Adipocyte (in vitro differentiated cells): ENCODE data around the gene DNAJC16.

Experiments used
- DNase-seq: peaks from one replicate; pipeline ENCODE4 v3.0.0-alpha.2; 2015; ENCODE audit warnings: low read depth
- H3K27me3 ChIP-seq: replicated peaks from 2 replicates; pipeline ENCODE4 v1.7.0; 2013; ENCODE audit warnings: mild to moderate bottlenecking, low read length, moderate library complexity; ENCODE audit not compliant: control insufficient read depth, insufficient read depth
- H3K36me3 ChIP-seq: 2 replicates; pipeline ENCODE4 v1.7.0; 2013; ENCODE audit warnings: low read length, mild to moderate bottlenecking, moderate library complexity; ENCODE audit not compliant: control insufficient read depth, insufficient read depth, severe bottlenecking
- H3K4me1 ChIP-seq: 2 replicates; pipeline ENCODE4 v1.7.0; 2013; ENCODE audit warnings: mild to moderate bottlenecking, low read length, moderate library complexity; ENCODE audit not compliant: control insufficient read depth, insufficient read depth
- H3K4me3 ChIP-seq: 2 replicates; pipeline ENCODE4 v1.7.0; 2013; ENCODE audit warnings: mild to moderate bottlenecking, low read length, moderate library complexity
- H3K9ac ChIP-seq: 2 replicates; pipeline ENCODE4 v1.7.0; 2013; ENCODE audit warnings: mild to moderate bottlenecking, low read length, moderate library complexity
- H3K9me3 ChIP-seq: 2 replicates; pipeline ENCODE4 v1.7.0; 2013; ENCODE audit warnings: mild to moderate bottlenecking, low read length, moderate library complexity; ENCODE audit not compliant: control insufficient read depth

DNAJC16 gene

GRCh38 chr1:15523104-15524020 lies 3.3 kb upstream of the DNAJC16 start:
- peak overlapping the region; percentile 88 for H3K4me3 ChIP-seq
- no peaks in the 10 kb centered on the region for H3K9me3 ChIP-seq
- DNase-seq, result peak; percentile 83
- H3K27me3 ChIP-seq, result no peaks in the 10 kb centered on the region
- peak overlapping the region; percentile 85 for H3K9ac ChIP-seq
- H3K36me3 ChIP-seq, result no peaks in the 10 kb centered on the region
- peaks cover 29% of the 10 kb centered on the region for H3K4me1 ChIP-seq

DNA sequence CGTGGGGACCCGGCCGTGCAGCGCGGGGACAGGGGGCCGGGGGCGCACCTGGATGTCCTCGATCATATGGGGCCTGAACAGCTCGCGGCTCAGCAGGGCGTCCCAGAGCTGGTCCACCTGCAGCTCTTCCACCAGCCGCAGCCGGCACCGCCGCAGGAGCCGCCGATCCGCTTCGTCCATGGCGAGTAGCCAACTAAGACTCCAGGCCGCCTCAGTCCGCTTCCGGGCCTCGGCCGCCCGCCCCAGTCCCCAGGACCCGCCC lies 2.7 kb upstream of the DNAJC16 start, which contains the start of gene CASP9:
Gene CASP9 (minus strand): TSS at position 195 of the 262 bp plus-strand sequence. CDS start 15 bp downstream, at position 180.
- no peaks in the 10 kb centered on the region for H3K27me3 ChIP-seq
- peak within 1 kb of the TSS; percentile 88 for H3K4me3 ChIP-seq
- no peaks in the 10 kb centered on the region for H3K36me3 ChIP-seq
- DNase-seq, result no peak
- peak within 1 kb of the TSS; percentile 85 for H3K9ac ChIP-seq
- no peaks in the 10 kb centered on the region for H3K9me3 ChIP-seq
- peaks cover 29% of the 10 kb centered on the region for H3K4me1 ChIP-seq

GRCh38 chr1:15524283-15525049 lies 2.2 kb upstream of the DNAJC16 start:
- peak; percentile 100 for DNase-seq
- peaks cover 29% of the 10 kb centered on the region for H3K4me1 ChIP-seq
- peak overlapping the region; percentile 80 for H3K4me3 ChIP-seq
- peak overlapping the region; percentile 78 for H3K9ac ChIP-seq
- H3K36me3 ChIP-seq, result no peaks in the 10 kb centered on the region
- H3K27me3 ChIP-seq, result no peaks in the 10 kb centered on the region
- no peaks in the 10 kb centered on the region for H3K9me3 ChIP-seq

DNA sequence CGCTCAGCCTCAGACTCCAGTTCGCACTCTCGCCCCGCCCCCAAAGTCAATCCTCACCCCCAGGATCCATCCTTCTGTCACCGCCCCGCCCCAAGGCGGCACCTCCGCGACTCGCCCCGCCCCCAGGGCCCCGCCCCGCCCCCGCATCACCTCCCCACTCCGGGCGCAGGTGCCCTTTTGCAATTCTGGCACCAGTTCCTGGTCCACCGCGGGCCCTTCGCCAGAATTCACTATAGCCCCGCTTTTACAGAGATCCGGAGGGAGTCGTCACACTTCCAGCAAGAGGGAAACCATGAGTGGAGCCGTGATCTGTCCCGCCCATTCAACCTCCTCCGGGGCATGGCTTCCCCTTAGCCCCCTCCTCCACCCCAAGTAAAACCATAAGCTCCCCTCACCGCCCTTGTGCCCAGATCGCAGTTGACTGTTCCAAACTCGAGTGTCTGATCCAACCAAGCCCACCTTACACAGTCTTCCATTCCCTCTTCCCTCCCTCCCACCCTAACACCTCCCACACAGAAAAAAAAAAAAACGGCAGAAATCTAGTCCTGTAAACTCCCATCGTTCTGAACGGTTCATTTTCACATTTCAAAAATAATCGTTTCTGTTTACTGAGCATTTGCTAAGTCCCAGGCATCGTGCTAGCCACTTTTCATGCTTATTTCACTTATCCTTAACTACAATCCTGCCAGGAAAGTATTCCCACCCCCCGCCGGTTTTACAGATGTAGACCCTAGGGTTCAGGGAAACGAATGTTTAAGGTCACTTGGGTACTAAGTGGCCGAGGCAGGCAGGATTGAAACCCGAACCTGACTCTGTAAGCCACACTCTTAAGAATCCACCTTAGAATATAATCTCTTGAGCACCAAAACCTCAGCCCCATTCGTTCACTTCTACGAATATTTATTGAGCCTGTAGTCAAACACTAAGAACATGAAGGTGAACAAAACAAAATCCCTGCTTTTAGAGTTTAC lies 1.3 kb upstream of the DNAJC16 start:
- peak overlapping the region; percentile 87 for H3K4me3 ChIP-seq
- DNase-seq, result no peak
- peaks cover under 1% of the 10 kb centered on the region for H3K36me3 ChIP-seq
- no peaks in the 10 kb centered on the region for H3K9me3 ChIP-seq
- peak overlapping the region; percentile 62 for H3K9ac ChIP-seq
- no peaks in the 10 kb centered on the region for H3K27me3 ChIP-seq
- H3K4me1 ChIP-seq, result peaks cover 29% of the 10 kb centered on the region

DNA sequence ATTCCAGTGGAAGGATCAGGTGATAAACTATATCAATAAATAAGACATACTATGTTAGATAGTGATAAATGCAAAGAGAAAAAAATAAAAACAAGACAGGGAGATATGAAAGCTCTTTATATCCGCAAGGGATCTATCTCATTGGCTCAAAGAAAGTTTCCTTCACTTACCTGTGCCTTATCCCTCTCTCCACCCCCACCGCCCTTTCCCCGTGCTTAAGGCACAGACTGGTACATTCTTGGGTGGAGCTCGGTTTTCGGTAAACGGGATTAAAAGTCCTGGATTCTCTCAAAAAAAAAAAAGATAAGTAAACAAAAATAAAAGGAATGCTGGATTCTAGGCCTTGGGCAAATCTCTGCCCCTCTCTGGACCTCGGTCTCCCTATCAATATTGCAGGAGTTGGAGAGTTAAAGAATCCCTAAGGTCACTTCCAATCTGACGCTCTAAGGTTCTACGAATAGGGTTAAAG lies 593 bp upstream of the DNAJC16 start:
- peak overlapping the region; percentile 62 for H3K9ac ChIP-seq
- H3K4me3 ChIP-seq, result peak overlapping the region; percentile 87

DNA sequence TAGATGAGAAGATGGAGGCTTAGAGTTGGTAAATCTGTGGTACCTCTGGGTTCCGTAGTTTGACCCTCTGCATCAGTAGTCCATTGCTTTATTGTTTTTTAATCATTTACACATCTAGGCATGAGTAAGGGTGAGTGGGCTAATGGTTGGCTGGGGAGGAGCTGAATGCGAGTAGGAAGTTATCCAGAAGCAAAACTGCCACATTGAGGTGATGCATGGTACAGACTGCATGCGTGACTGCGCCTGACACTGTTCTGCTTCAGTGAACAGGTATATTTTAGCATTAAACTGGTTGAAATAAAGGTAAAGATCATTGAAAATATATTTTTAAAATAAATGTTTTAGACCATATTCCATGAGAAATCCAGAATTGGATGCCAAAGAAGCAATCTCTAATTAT lies 4.4 kb downstream of the DNAJC16 start:
- Histone ChIP-seq H3K36me3 (peaks cover 30% of the 10 kb centered on the region), H3K9me3 (no peaks in the 10 kb centered on the region), H3K27me3 (no peaks in the 10 kb centered on the region), H3K4me3 (no peak overlapping the region), H3K9ac (no peak overlapping the region), H3K4me1 (peaks cover 15% of the 10 kb centered on the region)
- no peak for DNase-seq

More for the DNA sequence above, 593 bp upstream of the DNAJC16 start:
- H3K4me1 ChIP-seq, result peaks cover 29% of the 10 kb centered on the region
- no peaks in the 10 kb centered on the region for H3K9me3 ChIP-seq
- DNase-seq, result no peak
- H3K27me3 ChIP-seq, result no peaks in the 10 kb centered on the region
- H3K36me3 ChIP-seq, result peaks cover 7% of the 10 kb centered on the region

DNA sequence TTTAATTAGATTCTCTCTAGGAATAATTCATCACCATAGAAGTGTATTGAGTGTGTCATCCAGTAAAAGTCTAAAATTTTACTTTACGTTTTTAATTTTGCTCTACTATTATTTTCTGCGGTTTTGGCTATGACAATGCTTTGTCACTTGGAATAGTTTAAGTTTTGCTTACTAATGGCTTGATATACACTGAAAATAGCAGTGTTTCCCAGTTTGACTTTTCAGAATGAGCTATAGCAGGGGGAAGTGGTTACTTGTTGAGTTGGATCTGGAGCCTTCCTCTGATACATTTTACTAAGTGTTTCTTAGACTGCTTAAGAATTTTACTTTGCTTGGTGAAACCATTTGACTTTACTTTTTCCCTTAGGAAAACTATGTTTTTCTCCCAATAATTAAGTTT lies 5.0 kb downstream of the DNAJC16 start:
- Histone ChIP-seq H3K27me3 (no peaks in the 10 kb centered on the region), H3K36me3 (peaks cover 36% of the 10 kb centered on the region), H3K4me3 (no peak overlapping the region), H3K4me1 (peaks cover 11% of the 10 kb centered on the region), H3K9ac (no peak overlapping the region), H3K9me3 (no peaks in the 10 kb centered on the region)
- no peak for DNase-seq

- H3K4me3 ChIP-seq, result no peak overlapping the region
- DNase-seq, result no peak
- H3K9me3 ChIP-seq, result no peaks in the 10 kb centered on the region
- peaks cover 9% of the 10 kb centered on the region for H3K4me1 ChIP-seq
- H3K9ac ChIP-seq, result no peak overlapping the region
- H3K36me3 ChIP-seq, result peaks cover 83% of the 10 kb centered on the region
- H3K27me3 ChIP-seq, result no peaks in the 10 kb centered on the region
Observed at GRCh38 chr1:15538771-15539170, 12.1 kb downstream of the DNAJC16 start.

- Histone ChIP-seq H3K9me3 (no peaks in the 10 kb centered on the region), H3K9ac (no peak overlapping the region), H3K4me1 (peaks cover 12% of the 10 kb centered on the region), H3K27me3 (no peaks in the 10 kb centered on the region), H3K4me3 (no peak overlapping the region), H3K36me3 (peaks cover 84% of the 10 kb centered on the region)
- peak; percentile 19 for DNase-seq
Observed at GRCh38 chr1:15540186-15540585, 13.5 kb downstream of the DNAJC16 start.

- no peak overlapping the region for H3K4me3 ChIP-seq
- no peak for DNase-seq
- no peak overlapping the region for H3K9ac ChIP-seq
- no peaks in the 10 kb centered on the region for H3K9me3 ChIP-seq
- peaks cover 12% of the 10 kb centered on the region for H3K4me1 ChIP-seq
- no peaks in the 10 kb centered on the region for H3K27me3 ChIP-seq
- H3K36me3 ChIP-seq, result peaks cover 85% of the 10 kb centered on the region
Observed at GRCh38 chr1:15541231-15541792, 14.7 kb downstream of the DNAJC16 start.
